Stimulated activated CD4-positive, alpha-beta T cell treated with anti-CD3 and anti-CD28 coated beads, Interleukin-15, amount 100 ng/mL, for 24 hours (primary cell): Measurements from ENCODE around the gene MAP3K5.
"Not testable (repeated sequence)": the region's sequence is repeated elsewhere in the genome, so short reads cannot be mapped to it uniquely, and the experiment has no call there.

Experiments
- DNase-seq: peaks from one replicate; pipeline ENCODE4 v3.0.0-alpha.2; 2020

The MAP3K5 gene

GRCh38 chr6:136769124-136769523, 23.2 kb downstream of the MAP3K5 start:
- DNase-seq: no peak

- DNase-seq: no peak
These were observed 24.5 kb downstream of the MAP3K5 start for GRCh38 chr6:136767570-136768309.

GRCh38 chr6:136767103-136767502, 25.2 kb downstream of the MAP3K5 start:
- no peak for DNase-seq

- no peak for DNase-seq
These were observed 26.0 kb downstream of the MAP3K5 start for GRCh38 chr6:136766274-136766673.

- no peak for DNase-seq
These were observed 27.7 kb downstream of the MAP3K5 start for GRCh38 chr6:136764517-136764993.

- DNase-seq: no peak
These were observed 28.4 kb downstream of the MAP3K5 start for GRCh38 chr6:136763716-136764516.

GRCh38 chr6:136763255-136763654, 29.0 kb downstream of the MAP3K5 start:
- DNase-seq: no peak

- DNase-seq: no peak
These were observed 30.0 kb downstream of the MAP3K5 start for GRCh38 chr6:136762022-136762975.

GRCh38 chr6:136761227-136761922, 30.9 kb downstream of the MAP3K5 start:
- peak; percentile 15 for DNase-seq

GRCh38 chr6:136760781-136761180, 31.5 kb downstream of the MAP3K5 start:
- not testable (repeated sequence) for DNase-seq

- no peak for DNase-seq
These were observed 35.1 kb downstream of the MAP3K5 start for GRCh38 chr6:136757150-136757549.

GRCh38 chr6:136754820-136755219, 37.5 kb downstream of the MAP3K5 start:
- DNase-seq: no peak

- peak; percentile 63 for DNase-seq
These were observed 38.7 kb downstream of the MAP3K5 start for GRCh38 chr6:136753624-136754023.

GRCh38 chr6:136752554-136752953, 39.7 kb downstream of the MAP3K5 start:
- DNase-seq: no peak

GRCh38 chr6:136751991-136752390, 40.3 kb downstream of the MAP3K5 start:
- DNase-seq: no peak

- DNase-seq: peak; percentile 41
These were observed 40.7 kb downstream of the MAP3K5 start for GRCh38 chr6:136751522-136751956.

GRCh38 chr6:136750696-136751521, 41.4 kb downstream of the MAP3K5 start:
- no peak for DNase-seq

- DNase-seq: no peak
These were observed 42.8 kb downstream of the MAP3K5 start for GRCh38 chr6:136749359-136749997.

- DNase-seq: no peak
These were observed 44.8 kb downstream of the MAP3K5 start for GRCh38 chr6:136747507-136747906.

GRCh38 chr6:136745300-136745699, 47.0 kb downstream of the MAP3K5 start:
- no peak for DNase-seq

GRCh38 chr6:136744889-136745288, 47.4 kb downstream of the MAP3K5 start:
- no peak for DNase-seq
